Measurements from ENCODE around the gene CSH1.
"Not testable (repeated sequence)": the region's sequence is repeated elsewhere in the genome, so short reads cannot be mapped to it uniquely, and the experiment has no call there.

Gene CSH1

GRCh38 chr17:63898899-63899798 lies 2.8 kb upstream of the CSH1 start:
- DNase-seq = not testable (repeated sequence)

GRCh38 chr17:63894821-63895220 lies 1.6 kb downstream of the CSH1 start:
- not testable (repeated sequence) for DNase-seq

GRCh38 chr17:63894021-63894420 lies 2.4 kb downstream of the CSH1 start:
- not testable (repeated sequence) for DNase-seq

- DNase-seq = not testable (repeated sequence)
Measured at GRCh38 chr17:63892316-63893037, 3.9 kb downstream of the CSH1 start.

GRCh38 chr17:63889026-63889848 lies 7.1 kb downstream of the CSH1 start:
- peak; percentile 23 for DNase-seq

GRCh38 chr17:63885119-63885518 lies 11.3 kb downstream of the CSH1 start:
- DNase-seq = not testable (repeated sequence)

- DNase-seq = not testable (repeated sequence)
Measured at GRCh38 chr17:63882626-63883126, 13.7 kb downstream of the CSH1 start.

GRCh38 chr17:63881935-63882601 lies 14.3 kb downstream of the CSH1 start, which contains the start of gene GH2:
Gene GH2, minus strand, starts transcription at chr17:63881944. Its CDS starts 143 bp downstream, at chr17:63881801.
- no peak for DNase-seq

- DNase-seq = not testable (repeated sequence)
Measured at GRCh38 chr17:63881337-63881736, 15.0 kb downstream of the CSH1 start.

GRCh38 chr17:63880706-63881105 lies 15.7 kb downstream of the CSH1 start:
- DNase-seq = no peak

- not testable (repeated sequence) for DNase-seq
Measured at GRCh38 chr17:63878413-63878812, 18.0 kb downstream of the CSH1 start.

GRCh38 chr17:63874693-63875092 lies 21.7 kb downstream of the CSH1 start:
- DNase-seq = not testable (repeated sequence)

GRCh38 chr17:63874061-63874626 lies 22.2 kb downstream of the CSH1 start:
- not testable (repeated sequence) for DNase-seq

- DNase-seq = not testable (repeated sequence)
Measured at GRCh38 chr17:63873577-63873976, 22.8 kb downstream of the CSH1 start, which contains the start of gene CSH2. Gene CSH2, minus strand, starts transcription at chr17:63873677. Its CDS starts 63 bp downstream, at chr17:63873614.

- DNase-seq = not testable (repeated sequence)
Measured at GRCh38 chr17:63871646-63872365, 24.6 kb downstream of the CSH1 start.

- DNase-seq = not testable (repeated sequence)
Measured at GRCh38 chr17:63870292-63870665, 26.1 kb downstream of the CSH1 start.

- DNase-seq = not testable (repeated sequence)
Measured at GRCh38 chr17:63869491-63870291, 26.7 kb downstream of the CSH1 start.

- not testable (repeated sequence) for DNase-seq
Measured at GRCh38 chr17:63866625-63867024, 29.7 kb downstream of the CSH1 start.

GRCh38 chr17:63859257-63859656 lies 37.1 kb downstream of the CSH1 start:
- no peak for DNase-seq

- DNase-seq = not testable (repeated sequence)
Measured at GRCh38 chr17:63856425-63856824, 39.9 kb downstream of the CSH1 start.

Data from NCI-H524 treated with DMSO at 0.1 percent for 48 hours (cell line).